HCT116 (cell line): Measurements from ENCODE around the gene ARL6. TPM values are rescaled to one million over a fixed set of nuclear protein-coding genes. Genes with fewer than 3 reads are reported as not detected.

Experiments used
- ATAC-seq: fragments of 200-7000 bp; cut with Tn5 transposase; 2 replicates; pipeline ENCODE4 v1.9.1; 2020; ENCODE audit warnings: mild to moderate bottlenecking, moderate library complexity
- BruUV-seq: library from RNA; stranded (reverse); fragments of 400-500 nt; replicated peaks from 2 replicates; lab custom pipeline; 2021; lab: Mats Ljungman, UMichigan
- CTCF ChIA-PET: fragments of 300-600 bp; sonication (Branson Sonifier 250); formaldehyde crosslinking; loops from one replicate; lab custom pipeline; 2021; ENCODE audit warnings: antibody characterized with exemption; lab: Charles Lee
- POLR2A ChIA-PET: fragments of 300-600, 350-600 bp; sonication (Branson Sonifier 250); formaldehyde crosslinking; loops from one replicate; lab custom pipeline; 2021; ENCODE audit warnings: antibody characterized with exemption; lab: Charles Lee
- RAD21 ChIA-PET, 2 experiments: fragments of 300-600 bp; sonication (Branson Sonifier 250); formaldehyde crosslinking; loops; one replicate each; lab custom pipeline; 2023; ENCODE audit warnings: low total read pairs in 2 of 2; ENCODE audit not compliant: uncharacterized antibody in 2 of 2, unreplicated experiment in 2 of 2, low non-redundant PET in 1 of 2; lab: Charles Lee
- DNase-seq: peaks from one replicate; pipeline ENCODE4 v3.0.0-alpha.2; 2010; ENCODE audit warnings: low read depth, low spot score
- H2AFZ ChIP-seq: fragments of 200-600 bp; shearing (Covaris generic), sonication (generic); 2 replicates; pipeline ENCODE4 v1.6.1; 2017; ENCODE audit warnings: low read depth, mixed run types, mixed read lengths, antibody characterized with exemption, low read length; ENCODE audit not compliant: poor library complexity, severe bottlenecking
- H3K27ac ChIP-seq: 2 replicates; pipeline ENCODE4 v1.5.1; 2012; ENCODE audit warnings: low read depth, low read length
- H3K27me3 ChIP-seq: fragments of 200-600 bp; sonication (generic); 2 replicates; pipeline ENCODE4 v1.6.1; 2016; ENCODE audit warnings: mixed run types, low read length, mixed read lengths; ENCODE audit not compliant: insufficient read depth
- H3K36me3 ChIP-seq, 2 experiments: fragments of 200-500 bp in 1 of 2; fragments of 200-600 bp in 1 of 2; sonication (Bioruptor generic) in 1 of 2; sonication (generic) in 1 of 2; 2 replicates each; pipeline versions ENCODE4 v1.5.1 to v1.6.1; 2014 to 2016; ENCODE audit warnings: low read length in 2 of 2, inconsistent platforms in 1 of 2, mixed read lengths in 1 of 2, mixed run types in 1 of 2; ENCODE audit not compliant: insufficient read depth in 2 of 2, control insufficient read depth in 1 of 2
- H3K4me1 ChIP-seq, 2 experiments: fragments of 200-600 bp in 1 of 2; sonication (generic) in 1 of 2; 2 replicates each; pipeline versions ENCODE4 v1.5.1 to v1.6.1; 2012 to 2017; ENCODE audit warnings: low read length in 2 of 2, inconsistent platforms in 1 of 2, mild to moderate bottlenecking in 1 of 2, mixed read lengths in 1 of 2, mixed run types in 1 of 2, moderate library complexity in 1 of 2; ENCODE audit not compliant: insufficient read depth in 2 of 2, control insufficient read depth in 1 of 2
- H3K4me2 ChIP-seq: fragments of 200-600 bp; sonication (generic); 2 replicates; pipeline ENCODE4 v1.6.1; 2017; ENCODE audit warnings: mixed run types, low read length, mixed read lengths
- H3K4me3 ChIP-seq, 2 experiments: fragments of 200-600 bp in 1 of 2; sonication (generic) in 1 of 2; replicated peaks in 1 of 2; 2 replicates each; pipeline ENCODE4 v1.5.1; 2011 to 2016; ENCODE audit warnings: low read length in 2 of 2, control low read depth in 1 of 2, low read depth in 1 of 2, mild to moderate bottlenecking in 1 of 2, mixed read lengths in 1 of 2, mixed run types in 1 of 2
- H3K79me2 ChIP-seq: fragments of 200-600 bp; sonication (generic); 2 replicates; pipeline ENCODE4 v1.6.1; 2017; ENCODE audit warnings: mild to moderate bottlenecking, mixed run types, low read length, moderate library complexity, mixed read lengths; ENCODE audit not compliant: insufficient read depth
- H3K9ac ChIP-seq: fragments of 200-600 bp; sonication (generic); 2 replicates; pipeline ENCODE4 v1.6.1; 2016; ENCODE audit warnings: low read length, mixed read lengths
- H3K9me2 ChIP-seq: fragments of 200-600 bp; sonication (generic), shearing (Covaris generic); 2 replicates; pipeline ENCODE4 v1.6.1; 2017; ENCODE audit warnings: mixed run types, mild to moderate bottlenecking, moderate library complexity; ENCODE audit not compliant: insufficient read depth
- H3K9me3 ChIP-seq, 2 experiments: fragments of 200-500 bp in 1 of 2; fragments of 200-600 bp in 1 of 2; sonication (Bioruptor generic) in 1 of 2; sonication (generic) in 1 of 2; 2 replicates each; pipeline ENCODE4 v1.6.1; 2014 to 2017; ENCODE audit warnings: low read length in 2 of 2, mixed read lengths in 2 of 2, inconsistent platforms in 1 of 2, low read depth in 1 of 2, mild to moderate bottlenecking in 1 of 2, mixed run types in 1 of 2, moderate library complexity in 1 of 2; ENCODE audit not compliant: control insufficient read depth in 1 of 2, insufficient read depth in 1 of 2
- H4K20me1 ChIP-seq: fragments of 200-600 bp; sonication (generic), shearing (Covaris generic); 2 replicates; pipeline ENCODE4 v1.6.1; 2017; ENCODE audit warnings: mixed run types, mild to moderate bottlenecking, moderate library complexity; ENCODE audit not compliant: insufficient read depth
- CBX3 ChIP-seq: IDR thresholded peaks from 2 replicates; pipeline ENCODE4 v1.6.1; 2012; ENCODE audit warnings: low read depth
- CEBPB ChIP-seq: IDR thresholded peaks from 2 replicates; pipeline ENCODE4 v1.6.1; 2012; ENCODE audit warnings: low read depth
- EGR1 ChIP-seq: IDR thresholded peaks from 2 replicates; pipeline ENCODE4 v1.6.1; 2012; ENCODE audit warnings: low read depth
- EZH2 ChIP-seq: fragments of 200-600 bp; sonication (generic); IDR thresholded peaks from 2 replicates; pipeline ENCODE4 v1.6.1; 2017; ENCODE audit warnings: antibody characterized with exemption, mixed run types
- EZH2phosphoT487 ChIP-seq: fragments of 200-600 bp; IDR thresholded peaks from 2 replicates; pipeline ENCODE4 v1.6.1; 2018; ENCODE audit warnings: antibody characterized with exemption, borderline replicate concordance
- FOSL1 ChIP-seq: IDR thresholded peaks from 2 replicates; pipeline ENCODE4 v1.6.1; 2012; ENCODE audit warnings: low read depth
- JUND ChIP-seq: IDR thresholded peaks from 2 replicates; pipeline ENCODE4 v1.6.1; 2012
- POLR2AphosphoS5 ChIP-seq: IDR thresholded peaks from 2 replicates; pipeline ENCODE4 v1.6.1; 2011; ENCODE audit warnings: mild to moderate bottlenecking, low read depth, low read length, moderate library complexity
- SIN3A ChIP-seq: IDR thresholded peaks from 2 replicates; pipeline ENCODE4 v1.6.1; 2012; ENCODE audit warnings: low read depth
- SP1 ChIP-seq: IDR thresholded peaks from 2 replicates; pipeline ENCODE4 v1.6.1; 2012; ENCODE audit warnings: low read depth
- SRF ChIP-seq: IDR thresholded peaks from 2 replicates; pipeline ENCODE4 v1.6.1; 2012; ENCODE audit warnings: low read depth
- TCF7L2 ChIP-seq: IDR thresholded peaks from 2 replicates; pipeline ENCODE4 v1.7.0; 2011; ENCODE audit warnings: borderline replicate concordance, inconsistent platforms; ENCODE audit not compliant: insufficient read depth, insufficient read length; ENCODE audit errors: extremely low read depth
- YY1 ChIP-seq: IDR thresholded peaks from 2 replicates; pipeline ENCODE4 v1.6.1; 2011; ENCODE audit warnings: low read length, low read depth, moderate library complexity, mild to moderate bottlenecking; ENCODE audit not compliant: insufficient replicate concordance; ENCODE audit errors: extremely low read depth
- ZFX ChIP-seq: fragments of 450-650 bp; IDR thresholded peaks from 2 replicates; pipeline ENCODE4 v1.6.1; 2017
- ZNF274 ChIP-seq: fragments of 200-500 bp; sonication (Bioruptor generic); IDR thresholded peaks from 2 replicates; pipeline ENCODE4 v1.6.1; 2014; ENCODE audit warnings: mild to moderate bottlenecking, low read depth, low read length, inconsistent platforms
- intact Hi-C: fragments of 100-400 bp; cut with micrococcal nuclease; formaldehyde crosslinking; loops from 2 replicates; pipeline ENCODE4 v1.10.0; 2022
- total RNA-seq: library from RNA; stranded (reverse); gene quantifications from one replicate; pipeline ENCODE4 v1.2.1, GENCODE V29; 2021; ENCODE audit not compliant: unreplicated experiment
- TF ChIP-seq, protein P1 (sequence below): IDR thresholded peaks from 2 replicates; pipeline ENCODE4 v1.6.1; 2012
- TF ChIP-seq, protein P2 (sequence below): IDR thresholded peaks from 2 replicates; pipeline ENCODE4 v1.6.1; 2012
- TF ChIP-seq, protein P3 (sequence below): IDR thresholded peaks from 2 replicates; pipeline ENCODE4 v1.6.1; 2012; ENCODE audit warnings: low read depth

Gene ARL6
- total RNA-seq, 1 experiment from 2014 or later, result 2.9 TPM

DNA sequence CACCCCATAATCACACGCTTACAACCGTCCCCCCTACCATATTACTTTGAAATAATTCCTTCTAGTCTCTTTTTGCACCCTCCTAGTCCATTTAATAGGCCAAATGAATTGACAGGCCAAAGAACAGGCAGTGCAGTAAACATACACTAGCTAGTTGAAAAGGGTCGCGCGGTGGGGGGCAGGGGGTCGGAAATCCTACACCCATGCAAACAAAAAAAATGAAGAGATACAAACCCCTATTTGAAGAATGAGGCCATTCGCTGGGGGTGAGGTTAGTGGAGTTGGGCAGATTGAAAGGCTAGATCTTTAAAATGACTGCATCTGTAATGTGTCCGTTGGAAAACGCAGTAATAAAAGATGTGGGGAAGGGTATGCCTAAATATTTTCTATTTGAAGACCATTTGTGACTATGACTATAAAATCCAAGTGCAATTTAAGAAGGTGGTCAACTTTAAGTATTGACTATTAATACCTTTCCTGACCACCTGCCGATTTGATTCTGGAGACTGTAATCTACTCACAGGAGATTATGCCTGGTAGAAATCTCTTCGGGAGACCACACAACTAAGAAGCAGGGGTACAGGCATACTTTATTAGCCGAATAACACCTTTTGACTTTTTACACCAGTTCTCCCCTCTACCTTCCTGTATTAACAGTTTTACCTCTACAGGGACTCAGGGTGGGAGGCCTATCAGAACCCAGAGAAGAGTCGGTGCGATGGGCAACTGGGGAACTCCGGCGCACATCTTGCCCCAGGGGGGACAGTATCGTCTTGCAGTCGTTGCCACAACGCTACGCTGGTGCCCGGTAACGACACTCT is 762 bp upstream of the ARL6 start:
- no peak for DNase-seq
- ATAC-seq, result no peak
- peak overlapping the region; percentile 46 for H2AFZ ChIP-seq
- no peaks in the 10 kb centered on the region for H3K36me3 ChIP-seq
- peak overlapping the region; percentile 70 for H3K4me2 ChIP-seq
- no peaks in the 10 kb centered on the region for H3K79me2 ChIP-seq
- TF ChIP-seq SP1 (no peak), ZFX (peak; percentile 59)
- intact Hi-C loops, result no loop called here
- H3K27ac ChIP-seq, result peak overlapping the region; percentile 40
- CTCF ChIA-PET, result interaction anchor here (0.8 kb wide), 1 partner anchor 10 kb away, joined by 3 read pairs; no protein-coding TSS in a partner anchor
- H3K9me3 ChIP-seq, result no peaks in the 10 kb centered on the region
- H3K9ac ChIP-seq, result peak overlapping the region; percentile 47
- H3K4me1 ChIP-seq, result peaks cover 0 to 3% of the 10 kb centered on the region in 2 experiments; a peak in 1 of 4 replicates
- H3K4me3 ChIP-seq, result peak overlapping the region; percentile 61 to 63
- POLR2A ChIA-PET, result no interaction called here
- no peaks in the 10 kb centered on the region for H3K27me3 ChIP-seq
- TSS peak; percentile 74 for BruUV-seq
- RAD21 ChIA-PET, result no interaction called here
- H3K9me2 ChIP-seq, result no peaks in the 10 kb centered on the region
- H4K20me1 ChIP-seq, result no peaks in the 10 kb centered on the region

DNA sequence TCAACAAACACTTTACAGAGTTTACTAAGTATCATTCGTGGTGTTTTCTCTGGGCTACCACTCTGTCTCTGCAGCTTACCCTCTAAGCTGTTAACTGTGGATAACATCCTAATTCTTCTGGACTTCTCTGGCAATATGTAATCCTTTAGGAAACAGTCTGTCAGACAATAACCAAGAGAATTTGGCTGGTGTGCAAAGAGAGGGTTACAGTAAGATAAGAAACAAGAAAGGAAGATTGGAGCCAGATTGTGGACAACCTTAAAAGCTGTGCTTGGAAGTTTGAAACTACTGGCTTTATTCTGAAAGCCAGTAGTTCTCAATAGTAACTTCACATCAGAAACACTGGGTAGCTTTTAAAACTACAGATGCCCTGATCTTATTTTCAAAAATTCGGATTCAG is 778 bp downstream of the ARL6 start:
- TF ChIP-seq EZH2 (no peak), CBX3 (no peak), YY1 (no peak), ZFX (no peak), SRF (no peak), TCF7L2 (no peak), EZH2phosphoT487 (no peak), ZNF274 (no peak), FOSL1 (no peak), CEBPB (no peak), POLR2AphosphoS5 (no peak), SIN3A (no peak), EGR1 (no peak), SP1 (no peak), JUND (no peak)
- TF ChIP-seq, protein P1, sequence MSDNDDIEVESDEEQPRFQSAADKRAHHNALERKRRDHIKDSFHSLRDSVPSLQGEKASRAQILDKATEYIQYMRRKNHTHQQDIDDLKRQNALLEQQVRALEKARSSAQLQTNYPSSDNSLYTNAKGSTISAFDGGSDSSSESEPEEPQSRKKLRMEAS, result no peak
- TF ChIP-seq, protein P2, sequence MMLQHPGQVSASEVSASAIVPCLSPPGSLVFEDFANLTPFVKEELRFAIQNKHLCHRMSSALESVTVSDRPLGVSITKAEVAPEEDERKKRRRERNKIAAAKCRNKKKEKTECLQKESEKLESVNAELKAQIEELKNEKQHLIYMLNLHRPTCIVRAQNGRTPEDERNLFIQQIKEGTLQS, result no peak
- TF ChIP-seq, protein P3, sequence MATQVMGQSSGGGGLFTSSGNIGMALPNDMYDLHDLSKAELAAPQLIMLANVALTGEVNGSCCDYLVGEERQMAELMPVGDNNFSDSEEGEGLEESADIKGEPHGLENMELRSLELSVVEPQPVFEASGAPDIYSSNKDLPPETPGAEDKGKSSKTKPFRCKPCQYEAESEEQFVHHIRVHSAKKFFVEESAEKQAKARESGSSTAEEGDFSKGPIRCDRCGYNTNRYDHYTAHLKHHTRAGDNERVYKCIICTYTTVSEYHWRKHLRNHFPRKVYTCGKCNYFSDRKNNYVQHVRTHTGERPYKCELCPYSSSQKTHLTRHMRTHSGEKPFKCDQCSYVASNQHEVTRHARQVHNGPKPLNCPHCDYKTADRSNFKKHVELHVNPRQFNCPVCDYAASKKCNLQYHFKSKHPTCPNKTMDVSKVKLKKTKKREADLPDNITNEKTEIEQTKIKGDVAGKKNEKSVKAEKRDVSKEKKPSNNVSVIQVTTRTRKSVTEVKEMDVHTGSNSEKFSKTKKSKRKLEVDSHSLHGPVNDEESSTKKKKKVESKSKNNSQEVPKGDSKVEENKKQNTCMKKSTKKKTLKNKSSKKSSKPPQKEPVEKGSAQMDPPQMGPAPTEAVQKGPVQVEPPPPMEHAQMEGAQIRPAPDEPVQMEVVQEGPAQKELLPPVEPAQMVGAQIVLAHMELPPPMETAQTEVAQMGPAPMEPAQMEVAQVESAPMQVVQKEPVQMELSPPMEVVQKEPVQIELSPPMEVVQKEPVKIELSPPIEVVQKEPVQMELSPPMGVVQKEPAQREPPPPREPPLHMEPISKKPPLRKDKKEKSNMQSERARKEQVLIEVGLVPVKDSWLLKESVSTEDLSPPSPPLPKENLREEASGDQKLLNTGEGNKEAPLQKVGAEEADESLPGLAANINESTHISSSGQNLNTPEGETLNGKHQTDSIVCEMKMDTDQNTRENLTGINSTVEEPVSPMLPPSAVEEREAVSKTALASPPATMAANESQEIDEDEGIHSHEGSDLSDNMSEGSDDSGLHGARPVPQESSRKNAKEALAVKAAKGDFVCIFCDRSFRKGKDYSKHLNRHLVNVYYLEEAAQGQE, result no peak
- peak overlapping the region; percentile 70 for H3K4me2 ChIP-seq
- no peak for DNase-seq
- H3K36me3 ChIP-seq, result no peaks in the 10 kb centered on the region
- BruUV-seq, result no TSS peak
- no peak overlapping the region for H3K9ac ChIP-seq
- no peaks in the 10 kb centered on the region for H4K20me1 ChIP-seq
- intact Hi-C loops, result no loop called here
- ATAC-seq, result no peak
- ChIA-PET POLR2A (no interaction called here), CTCF (interaction anchor here (0.6 kb wide), 1 partner anchor 167 kb away, joined by 3 read pairs; no protein-coding TSS in a partner anchor), RAD21 (no interaction called here)
- H3K9me2 ChIP-seq, result no peaks in the 10 kb centered on the region
- no peaks in the 10 kb centered on the region for H3K27me3 ChIP-seq
- H3K4me1 ChIP-seq, result peaks cover 0 to 3% of the 10 kb centered on the region in 2 experiments; a peak in 1 of 4 replicates
- H3K79me2 ChIP-seq, result no peaks in the 10 kb centered on the region
- no peak overlapping the region for H3K27ac ChIP-seq
- no peak overlapping the region for H2AFZ ChIP-seq
- no peaks in the 10 kb centered on the region for H3K9me3 ChIP-seq
- H3K4me3 ChIP-seq, result peak overlapping the region; percentile 61 to 63
